SK-N-SH treated with all-trans-retinoic acid at 6 μM for 48 hours (cell line): Measurements from ENCODE around the gene MED13.

Experiments
- ATAC-seq: fragments of 200-7000 bp; cut with Tn5 transposase; 3 replicates; pipeline ENCODE4 v1.9.1; 2020; ENCODE audit warnings: mild to moderate bottlenecking, moderate library complexity
- BACH2 ChIP-seq: fragments of 250-450 bp; sonication (Bioruptor Pico); IDR thresholded peaks from 2 replicates; pipeline ENCODE4 v1.9.0; 2021; ENCODE audit warnings: mild to moderate bottlenecking, borderline replicate concordance
- CREB5 ChIP-seq: fragments of 250-450 bp; sonication (Bioruptor Pico); IDR thresholded peaks from 2 replicates; pipeline ENCODE4 v1.5.1; 2020; ENCODE audit warnings: low read depth, mild to moderate bottlenecking, moderate library complexity
- CSDC2 ChIP-seq: fragments of 250-450 bp; sonication (Bioruptor Pico); IDR thresholded peaks from 2 replicates; pipeline ENCODE4 v1.5.0; 2020; ENCODE audit warnings: mild to moderate bottlenecking, moderate library complexity
- CSRNP3 ChIP-seq: fragments of 250-450 bp; sonication (Bioruptor Pico); IDR thresholded peaks from 2 replicates; pipeline ENCODE4 v1.5.1; 2021; ENCODE audit warnings: mild to moderate bottlenecking, moderate library complexity
- ESRRG ChIP-seq: fragments of 250-450 bp; sonication (Bioruptor Pico); IDR thresholded peaks from 2 replicates; pipeline ENCODE4 v1.6.1; 2021; ENCODE audit warnings: mild to moderate bottlenecking
- GLIS3 ChIP-seq: fragments of 250-450 bp; sonication (Bioruptor Pico); IDR thresholded peaks from 2 replicates; pipeline ENCODE4 v1.5.0; 2020; ENCODE audit warnings: mild to moderate bottlenecking, moderate library complexity
- OSR1 ChIP-seq: fragments of 250-450 bp; sonication (Bioruptor Pico); IDR thresholded peaks from 2 replicates; pipeline ENCODE4 v1.8.0; 2022; ENCODE audit warnings: moderate library complexity, mild to moderate bottlenecking, inconsistent platforms
- PATZ1 ChIP-seq: fragments of 250-450 bp; sonication (Bioruptor Pico); IDR thresholded peaks from 2 replicates; pipeline ENCODE4 v1.8.0; 2020; ENCODE audit warnings: mild to moderate bottlenecking, moderate library complexity, borderline replicate concordance
- RARB ChIP-seq: fragments of 250-450 bp; sonication (Bioruptor Pico); IDR thresholded peaks from 2 replicates; pipeline ENCODE4 v1.8.0; 2021; ENCODE audit warnings: mild to moderate bottlenecking, moderate library complexity
- SNAI2 ChIP-seq: fragments of 250-450 bp; sonication (Bioruptor Pico); IDR thresholded peaks from 2 replicates; pipeline ENCODE4 v1.5.0; 2020; ENCODE audit warnings: mild to moderate bottlenecking, moderate library complexity
- TCF4 ChIP-seq: fragments of 250-450 bp; sonication (Bioruptor Pico); IDR thresholded peaks from 2 replicates; pipeline ENCODE4 v1.8.0; 2021; ENCODE audit warnings: mild to moderate bottlenecking, moderate library complexity, borderline replicate concordance
- TOX ChIP-seq: fragments of 250-450 bp; sonication (Bioruptor Pico); IDR thresholded peaks from 2 replicates; pipeline ENCODE4 v1.8.0; 2021; ENCODE audit warnings: mild to moderate bottlenecking, moderate library complexity, borderline replicate concordance
- TSHZ2 ChIP-seq: fragments of 250-450 bp; sonication (Bioruptor Pico); IDR thresholded peaks from 2 replicates; pipeline ENCODE4 v1.5.0; 2020; ENCODE audit warnings: mild to moderate bottlenecking, moderate library complexity
- ZC3H10 ChIP-seq: fragments of 250-450 bp; sonication (Bioruptor Pico); IDR thresholded peaks from 2 replicates; pipeline ENCODE4 v1.5.1; 2021; ENCODE audit warnings: mild to moderate bottlenecking, moderate library complexity
- ZFP3 ChIP-seq: fragments of 250-450 bp; sonication (Bioruptor Pico); IDR thresholded peaks from 2 replicates; pipeline ENCODE4 v1.5.0; 2020; ENCODE audit warnings: mild to moderate bottlenecking, moderate library complexity
- ZNF70 ChIP-seq: fragments of 450-650 bp; formaldehyde crosslinking; IDR thresholded peaks from 2 replicates; pipeline ENCODE4 v1.5.0; 2020; ENCODE audit warnings: mild to moderate bottlenecking, moderate library complexity

Gene MED13

GRCh38 chr17:62067165-62068145, 2.4 kb upstream of the MED13 start:
- TF ChIP-seq SNAI2 (CRISPR knock-in tag) (no peak), OSR1 (CRISPR knock-in tag) (no peak), TOX (no peak), CSDC2 (CRISPR knock-in tag) (no peak), ZFP3 (CRISPR knock-in tag) (no peak), RARB (CRISPR knock-in tag) (no peak), CREB5 (CRISPR knock-in tag) (no peak), TCF4 (CRISPR knock-in tag) (no peak), CSRNP3 (CRISPR knock-in tag) (no peak), PATZ1 (CRISPR knock-in tag) (no peak), BACH2 (CRISPR knock-in tag) (no peak), ZNF70 (no peak), GLIS3 (CRISPR knock-in tag) (no peak), TSHZ2 (CRISPR knock-in tag) (no peak), ESRRG (CRISPR knock-in tag) (no peak)

GRCh38 chr17:62065611-62066468, 762 bp upstream of the MED13 start:
- peak; percentile 96 for ATAC-seq
- 0 out of 2 replicates have a peak, but pooled peaks have one; percentile 54 for TF ChIP-seq TSHZ2 (CRISPR knock-in tag)
- TF ChIP-seq ZC3H10: no peak

More at GRCh38 chr17:62067165-62068145, 2.4 kb upstream of the MED13 start:
- ATAC-seq: no peak
